H1 (cell line): ENCODE results near the gene PGBD5. TPM values are rescaled to one million over a fixed set of nuclear protein-coding genes. Genes with fewer than 3 reads are reported as not detected.

Experiments
- CTCF ChIA-PET: fragments of 300-600 bp; sonication (Branson Sonifier 250); formaldehyde crosslinking; loops from one replicate; lab custom pipeline; 2021; ENCODE audit not compliant: partially characterized antibody; lab: Charles Lee
- POLR2A ChIA-PET: fragments of 300-600 bp; sonication (Branson Sonifier 250); formaldehyde crosslinking; loops from one replicate; lab custom pipeline; 2021; ENCODE audit warnings: inconsistent platforms; ENCODE audit not compliant: partially characterized antibody; lab: Charles Lee
- DNase-seq, 2 experiments: peaks; one replicate each; pipeline versions ENCODE4 v3.0.0 to v3.0.0-alpha.2; 2010 to 2022; ENCODE audit warnings: low spot score in 2 of 2, low read depth in 1 of 2, mixed read lengths in 1 of 2
- FAIRE-seq: peaks from 2 replicates; lab custom pipeline; 2011; peaks lifted over from hg19 to GRCh38; lab: Jason Lieb, UNC
- H2AFZ ChIP-seq: 2 replicates; pipeline ENCODE4 v1.8.1; 2012; ENCODE audit warnings: low read length, inconsistent platforms
- H2AK5ac ChIP-seq: 2 replicates; pipeline ENCODE4 v1.6.1; 2013; ENCODE audit warnings: low read depth, low read length
- H2BK120ac ChIP-seq: replicated peaks from 2 replicates; pipeline ENCODE3; 2013; ENCODE audit warnings: low read depth, low read length, inconsistent platforms
- H2BK12ac ChIP-seq: 2 replicates; pipeline ENCODE4 v1.6.1; 2013; ENCODE audit warnings: low read depth, low read length
- H2BK15ac ChIP-seq: 2 replicates; pipeline ENCODE4 v1.6.1; 2013; ENCODE audit warnings: low read length
- H2BK20ac ChIP-seq: 2 replicates; pipeline ENCODE4 v1.6.1; 2013; ENCODE audit warnings: low read length
- H2BK5ac ChIP-seq: 2 replicates; pipeline ENCODE4 v1.6.1; 2013; ENCODE audit warnings: low read depth, low read length
- H3K14ac ChIP-seq: 2 replicates; pipeline ENCODE4 v1.6.1; 2013; ENCODE audit warnings: inconsistent platforms; ENCODE audit not compliant: insufficient read length
- H3K18ac ChIP-seq: 2 replicates; pipeline ENCODE4 v1.6.1; 2013; ENCODE audit warnings: low read length; ENCODE audit errors: extremely low read depth
- H3K23ac ChIP-seq: 2 replicates; pipeline ENCODE4 v1.6.1; 2013; ENCODE audit warnings: inconsistent platforms; ENCODE audit not compliant: insufficient read length
- H3K23me2 ChIP-seq: 2 replicates; pipeline ENCODE4 v1.6.1; 2013; ENCODE audit warnings: low read depth, low read length
- H3K27ac ChIP-seq: 2 replicates; pipeline ENCODE4 v1.6.1; 2011; ENCODE audit warnings: low read depth, low read length, inconsistent platforms
- H3K27me3 ChIP-seq, 4 experiments: replicated peaks in 1 of 4; 1 replicate in 1 of 4; 2 replicates in 3 of 4; pipeline versions ENCODE4 v1.6.1 to v1.8.1; 2011 to 2013; ENCODE audit warnings: low read length in 3 of 4, mild to moderate bottlenecking in 3 of 4, inconsistent platforms in 2 of 4, mixed read lengths in 2 of 4, moderate library complexity in 1 of 4; ENCODE audit not compliant: control insufficient read depth in 3 of 4, insufficient read depth in 3 of 4; ENCODE audit errors: extremely low read depth in 1 of 4
- H3K36me3 ChIP-seq, 4 experiments: 2 replicates each; pipeline versions ENCODE4 v1.6.1 to v1.8.1; 2011 to 2013; ENCODE audit warnings: mild to moderate bottlenecking in 4 of 4, low read length in 3 of 4, moderate library complexity in 2 of 4, control low read depth in 1 of 4, inconsistent platforms in 1 of 4; ENCODE audit not compliant: insufficient read depth in 4 of 4, control insufficient read depth in 2 of 4
- H3K4ac ChIP-seq: replicated peaks from 2 replicates; pipeline ENCODE3; 2013; ENCODE audit warnings: low read length, low read depth, mixed read lengths, inconsistent platforms; ENCODE audit not compliant: insufficient read length
- H3K4me1 ChIP-seq, 4 experiments: replicated peaks in 1 of 4; 1 replicate in 1 of 4; 2 replicates in 3 of 4; pipeline versions ENCODE4 v1.6.1 to v1.8.1; 2011 to 2013; ENCODE audit warnings: low read length in 3 of 4, inconsistent platforms in 2 of 4, mixed read lengths in 1 of 4; ENCODE audit not compliant: insufficient read depth in 4 of 4, control insufficient read depth in 3 of 4
- H3K4me2 ChIP-seq, 2 experiments: 2 replicates each; pipeline versions ENCODE4 v1.6.1 to v1.8.1; 2011 to 2013; ENCODE audit warnings: low read depth in 2 of 2, low read length in 2 of 2, control low read depth in 1 of 2, inconsistent platforms in 1 of 2, mild to moderate bottlenecking in 1 of 2; ENCODE audit not compliant: insufficient read depth in 1 of 2
- H3K4me3 ChIP-seq, 4 experiments: fragments of 200-600, 300-600 bp in 1 of 4; sonication (generic), shearing (Covaris generic), sonication (Bioruptor Twin) in 1 of 4; 2 replicates each; pipeline versions ENCODE4 v1.5.1 to v1.8.1; 2011 to 2016; ENCODE audit warnings: low read length in 4 of 4, low read depth in 3 of 4, control low read depth in 2 of 4, inconsistent platforms in 2 of 4, mild to moderate bottlenecking in 2 of 4, mixed read lengths in 1 of 4, moderate library complexity in 1 of 4; ENCODE audit not compliant: insufficient read depth in 2 of 4; ENCODE audit errors: extremely low read depth in 1 of 4
- H3K56ac ChIP-seq: replicated peaks from 2 replicates; pipeline ENCODE3; 2013; ENCODE audit warnings: low read depth, mild to moderate bottlenecking, mixed read lengths, low read length, inconsistent platforms; ENCODE audit not compliant: insufficient read length
- H3K79me1 ChIP-seq: 2 replicates; pipeline ENCODE4 v1.6.1; 2013; ENCODE audit warnings: low read depth, low read length, control low read depth
- H3K79me2 ChIP-seq, 2 experiments: 2 replicates each; pipeline versions ENCODE4 v1.6.1 to v1.8.1; 2012 to 2013; ENCODE audit warnings: low read length in 2 of 2, mild to moderate bottlenecking in 2 of 2, inconsistent platforms in 1 of 2; ENCODE audit not compliant: insufficient read depth in 2 of 2, control insufficient read depth in 1 of 2
- H3K9ac ChIP-seq, 4 experiments: replicated peaks in 1 of 4; 1 replicate in 1 of 4; 2 replicates in 3 of 4; pipeline versions ENCODE4 v1.6.1 to v1.8.1; 2011 to 2013; ENCODE audit warnings: low read depth in 3 of 4, low read length in 3 of 4, control low read depth in 2 of 4, mild to moderate bottlenecking in 2 of 4, moderate library complexity in 2 of 4, inconsistent platforms in 1 of 4; ENCODE audit errors: extremely low read depth in 1 of 4
- H3K9me3 ChIP-seq, 2 experiments: 2 replicates each; pipeline versions ENCODE4 v1.6.1 to v1.8.1; 2012 to 2013; ENCODE audit warnings: mild to moderate bottlenecking in 2 of 2, moderate library complexity in 2 of 2, control low read depth in 1 of 2, inconsistent platforms in 1 of 2, low read depth in 1 of 2, low read length in 1 of 2, mixed read lengths in 1 of 2; ENCODE audit not compliant: insufficient read depth in 2 of 2
- H4K20me1 ChIP-seq, 2 experiments: replicated peaks in 1 of 2; 2 replicates each; pipeline versions ENCODE3 to v1.8.1; 2011 to 2013; ENCODE audit warnings: inconsistent platforms in 2 of 2, low read length in 2 of 2, mild to moderate bottlenecking in 1 of 2; ENCODE audit not compliant: insufficient read depth in 2 of 2, control insufficient read depth in 1 of 2
- H4K5ac ChIP-seq: 2 replicates; pipeline ENCODE4 v1.6.1; 2013; ENCODE audit warnings: low read length, low read depth, mixed read lengths, inconsistent platforms; ENCODE audit not compliant: insufficient read length
- H4K8ac ChIP-seq: 2 replicates; pipeline ENCODE4 v1.8.0; 2013; ENCODE audit warnings: mild to moderate bottlenecking, moderate library complexity, low read length, inconsistent platforms; ENCODE audit not compliant: insufficient read depth; ENCODE audit errors: extremely low read depth
- H4K91ac ChIP-seq: replicated peaks from 2 replicates; pipeline ENCODE3; 2013; ENCODE audit warnings: low read length, mixed read lengths, inconsistent platforms; ENCODE audit not compliant: insufficient read length
- BRCA1 ChIP-seq: IDR thresholded peaks from 2 replicates; pipeline ENCODE4 v1.6.1; 2012; ENCODE audit warnings: low read depth, low read length, improper control_type of control experiment
- JUND ChIP-seq: IDR thresholded peaks from 2 replicates; pipeline ENCODE4 v1.6.1; 2011; ENCODE audit warnings: mild to moderate bottlenecking, improper control_type of control experiment, low read length
- WGBS, 2 experiments: shearing (Covaris generic) in 1 of 2; methylation state at CpG; one replicate each; pipeline versions ENCODE4 v1.1.6 to v1.1.7; 2013 to 2015; ENCODE audit warnings: low lambda C conversion rate in 2 of 2, mixed read lengths in 2 of 2, inconsistent platforms in 1 of 2, low coverage in 1 of 2, missing lambda C conversion rate in 1 of 2; ENCODE audit not compliant: insufficient replicate concordance in 2 of 2, insufficient coverage in 1 of 2, insufficient read length in 1 of 2; ENCODE audit errors: extremely low coverage in 1 of 2, missing lambda C conversion rate in 1 of 2; 5-methylcytosine and 5-hydroxymethylcytosine counted together
- polyA plus RNA-seq, 7 experiments: library from polyadenylated mRNA; depleted of rRNA in 3 of 7; stranded (reverse) in 5 of 7; unstranded in 2 of 7; fragments of >200 nt in 5 of 7; fragments of 200-250 nt in 2 of 7; gene quantifications; 1 replicate in 5 of 7; 2 replicates in 1 of 7; 4 replicates in 1 of 7; pipeline versions ENCODE4 v1.2.1 to v1.2.3, GENCODE V29; 2011 to 2013; ENCODE audit warnings: missing spikeins in 2 of 7, mixed read lengths in 2 of 7
- total RNA-seq: library from RNA; stranded (reverse); fragmentation: NEBNext Ultra II Directional; extraction: Animal tissue kit (Norgen Biotek cat#: 25700); gene quantifications from 2 replicates; pipeline ENCODE4 v1.2.1, GENCODE V29; 2021

Gene PGBD5
- total and polyA plus RNA-seq, 2 of the 8 experiments (the other 6 are each of a cell fraction or from before 2014, with no cell fraction given) = 16.3 to 18.4 TPM

DNA sequence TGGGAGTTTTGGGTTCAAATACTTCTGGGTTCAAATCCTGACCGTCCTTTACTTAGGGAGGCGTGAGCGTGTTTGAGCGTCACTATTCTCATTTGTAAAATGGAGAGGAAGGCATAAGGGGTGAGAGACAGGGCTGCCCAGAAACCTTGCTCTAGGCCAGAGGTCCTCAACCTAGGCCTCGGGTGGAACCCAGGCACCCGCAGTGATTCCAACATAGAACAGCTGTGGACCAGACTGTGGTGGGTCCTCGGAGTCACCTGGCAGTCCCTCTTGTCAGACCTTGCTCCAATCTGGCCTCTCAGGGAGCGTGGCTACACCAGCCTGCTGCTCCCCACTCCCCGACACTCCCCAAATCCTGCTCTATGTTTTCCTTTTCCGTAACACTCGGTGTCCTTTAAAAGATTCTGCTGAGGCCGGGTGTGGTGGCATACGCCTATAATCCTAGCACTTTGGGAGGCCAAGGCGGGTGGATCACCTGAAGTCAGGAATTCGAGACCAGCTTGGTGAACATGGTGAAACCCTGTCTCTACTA lies 116.4 kb downstream of the PGBD5 start:
- H2AFZ ChIP-seq = no peak overlapping the region
- no peaks in the 10 kb centered on the region for H3K9me3 ChIP-seq
- no peak overlapping the region for H2BK20ac ChIP-seq
- H3K79me2 ChIP-seq = no peaks in the 10 kb centered on the region
- no peaks in the 10 kb centered on the region for H4K20me1 ChIP-seq
- WGBS, 2 experiments = 90% methylated on average over 15 of the region's 15 CpGs; no CpG with 5 or more reads in 1 of the 2 experiments
- H3K4me2 ChIP-seq = no peak overlapping the region
- no peak overlapping the region for H2BK5ac ChIP-seq
- H3K9ac ChIP-seq = no peak overlapping the region
- no peak overlapping the region for H4K8ac ChIP-seq
- ChIA-PET POLR2A (no interaction called here), CTCF (interaction anchor here (0.6 to 1.1 kb wide), 6 partner anchors 19 to 644 kb away, joined by 3 to 5 read pairs (median 3); no protein-coding TSS in a partner anchor)
- H2BK12ac ChIP-seq = 0 out of 2 replicates have a peak overlapping the region, but pooled peaks have one; percentile 60
- TF ChIP-seq JUND = no peak
- TF ChIP-seq BRCA1 = no peak
- TF ChIP-seq, all 59 proteins: peak for 0
- no peaks in the 10 kb centered on the region for H3K27me3 ChIP-seq
- no peak overlapping the region for H3K23ac ChIP-seq
- no peak overlapping the region for H2AK5ac ChIP-seq
- H3K36me3 ChIP-seq = no peaks in the 10 kb centered on the region
- H3K56ac ChIP-seq = no peak overlapping the region
- H2BK15ac ChIP-seq = no peak overlapping the region
- no peak overlapping the region for H3K18ac ChIP-seq
- H4K5ac ChIP-seq = no peak overlapping the region
- no peak overlapping the region for H3K4ac ChIP-seq
- H3K23me2 ChIP-seq = no peaks in the 10 kb centered on the region
- H3K79me1 ChIP-seq = no peaks in the 10 kb centered on the region
- H2BK120ac ChIP-seq = no peak overlapping the region
- FAIRE-seq = no peak
- no peak for DNase-seq
- H3K4me1 ChIP-seq = peaks cover 0 to 2% (median 0%) of the 10 kb centered on the region in 4 experiments; a peak in 1 of 7 replicates
- no peak overlapping the region for H4K91ac ChIP-seq
- H3K4me3 ChIP-seq = no peak overlapping the region
- no peak overlapping the region for H3K27ac ChIP-seq
- H3K14ac ChIP-seq = no peak overlapping the region
